Thymus (tissue), 11 donors: ENCODE measurements around the gene CHST13. TPM values are rescaled to one million over a fixed set of nuclear protein-coding genes. Genes with fewer than 3 reads are reported as not detected.

Source experiments
- DNase-seq, 9 donors: peaks; one replicate each; pipeline ENCODE4 v3.0.0-alpha.2; 2013; ENCODE audit warnings: low spot score in 9 of 9, low read depth in 6 of 9, missing footprints in 1 of 9
- H3K27ac ChIP-seq, 2 donors: one replicate each; pipeline ENCODE4 v1.5.1; 2013; ENCODE audit warnings: control low read depth in 1 of 2, low read depth in 1 of 2, low read length in 1 of 2, mild to moderate bottlenecking in 1 of 2, moderate library complexity in 1 of 2
- H3K27me3 ChIP-seq, 2 donors: one replicate each; pipeline ENCODE4 v1.5.1; 2013; ENCODE audit warnings: low read length in 1 of 2; ENCODE audit not compliant: control insufficient read depth in 2 of 2, insufficient read depth in 1 of 2
- H3K36me3 ChIP-seq, 2 donors: one replicate each; pipeline ENCODE4 v1.5.1; 2013; ENCODE audit warnings: low read length in 1 of 2, mild to moderate bottlenecking in 1 of 2, moderate library complexity in 1 of 2; ENCODE audit not compliant: control insufficient read depth in 2 of 2, insufficient read depth in 2 of 2
- H3K4me1 ChIP-seq, 2 donors: one replicate each; pipeline ENCODE4 v1.5.1; 2013; ENCODE audit warnings: low read length in 2 of 2; ENCODE audit not compliant: control insufficient read depth in 2 of 2, insufficient read depth in 2 of 2
- H3K4me3 ChIP-seq, 2 donors: one replicate each; pipeline ENCODE4 v1.5.1; 2013; ENCODE audit warnings: low read length in 2 of 2, control low read depth in 1 of 2, mild to moderate bottlenecking in 1 of 2
- H3K9me3 ChIP-seq, 2 donors: one replicate each; pipeline ENCODE4 v1.5.1; 2013; ENCODE audit warnings: low read length in 1 of 2, mild to moderate bottlenecking in 1 of 2; ENCODE audit not compliant: control insufficient read depth in 2 of 2, insufficient read depth in 1 of 2
- WGBS: extraction: QIAGEN DNeasy Blood & Tissue Kit; methylation state at CpG from one replicate; pipeline ENCODE4 v1.1.7; 2013; 5-methylcytosine and 5-hydroxymethylcytosine counted together
- polyA plus RNA-seq: library from polyadenylated mRNA; stranded (reverse); fragments of 200-250 nt; gene quantifications from one replicate; pipeline ENCODE4 v1.2.3, GENCODE V29; 2013
- total RNA-seq: library from RNA; stranded (reverse); fragments of 120-200 nt; gene quantifications from one replicate; pipeline ENCODE4 v1.2.4, GENCODE V29; 2013
- donor health status: healthy.

The CHST13 gene
- total and polyA plus RNA-seq, 2 donors: 0.38 to 0.39 TPM

DNA sequence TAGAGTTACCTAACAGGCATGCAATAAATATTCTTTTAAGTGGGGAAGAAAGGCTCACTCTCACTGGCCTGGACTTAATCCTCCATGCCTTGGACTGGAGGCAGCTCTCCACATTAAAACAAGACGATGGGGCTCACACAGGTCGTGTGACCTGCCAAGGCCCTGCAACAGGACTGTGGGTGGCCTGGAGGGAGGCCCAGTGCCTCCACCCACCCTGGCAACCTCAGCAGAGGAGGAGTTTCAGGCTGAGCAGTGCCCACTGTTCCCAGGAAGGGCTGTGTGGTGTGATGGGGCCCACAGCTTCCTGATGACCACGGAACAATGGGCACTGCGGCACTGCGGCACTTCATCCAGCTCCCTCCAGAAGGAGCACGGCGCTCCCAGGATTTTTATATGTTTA, 11.9 kb upstream of the CHST13 start:
- Histone ChIP-seq H3K27ac (no peak overlapping the region), H3K36me3 (no peaks in the 10 kb centered on the region), H3K9me3 (no peaks in the 10 kb centered on the region), H3K4me1 (peaks cover 0 to 3% of the 10 kb centered on the region in 2 donors), H3K27me3 (no peaks in the 10 kb centered on the region), H3K4me3 (no peak overlapping the region)
- 92% methylated on average over 7 of the region's 7 CpGs for WGBS
- DNase-seq: no peak

DNA sequence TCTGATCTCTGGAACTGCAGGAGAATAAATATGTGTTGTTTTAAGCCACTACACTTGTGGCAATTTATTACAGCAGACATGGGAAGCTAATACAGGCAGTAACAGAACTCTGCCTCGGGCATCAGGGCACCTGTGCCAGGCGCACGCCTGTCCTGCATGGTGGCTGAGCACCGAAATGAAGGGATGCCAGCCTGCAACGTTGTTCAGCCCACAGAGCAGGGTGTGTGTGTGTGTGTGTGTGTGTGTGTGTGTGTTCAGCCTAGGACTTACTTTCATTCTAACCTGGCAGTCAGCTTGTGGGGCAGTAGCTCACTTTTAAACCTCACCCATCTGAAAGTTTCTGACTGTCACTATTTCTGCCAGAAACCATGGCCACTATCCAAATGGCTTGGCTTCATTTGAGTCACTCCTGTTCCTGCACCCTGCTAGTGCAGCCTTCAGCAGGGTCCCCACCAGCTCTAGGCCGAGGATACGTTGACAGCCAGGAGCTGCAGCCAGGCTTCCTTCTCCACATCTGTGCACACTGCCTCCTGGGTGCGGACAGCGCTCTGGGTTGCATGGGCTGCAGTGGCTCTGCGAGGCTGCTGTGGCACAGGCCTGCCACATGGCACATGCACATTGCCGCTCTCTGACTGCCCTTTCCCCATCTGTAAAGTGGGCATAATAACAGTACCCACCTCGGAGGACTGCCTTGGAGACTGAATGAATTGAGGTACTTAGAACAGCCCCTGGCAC, 10.9 kb upstream of the CHST13 start:
- DNase-seq: no peak

DNA sequence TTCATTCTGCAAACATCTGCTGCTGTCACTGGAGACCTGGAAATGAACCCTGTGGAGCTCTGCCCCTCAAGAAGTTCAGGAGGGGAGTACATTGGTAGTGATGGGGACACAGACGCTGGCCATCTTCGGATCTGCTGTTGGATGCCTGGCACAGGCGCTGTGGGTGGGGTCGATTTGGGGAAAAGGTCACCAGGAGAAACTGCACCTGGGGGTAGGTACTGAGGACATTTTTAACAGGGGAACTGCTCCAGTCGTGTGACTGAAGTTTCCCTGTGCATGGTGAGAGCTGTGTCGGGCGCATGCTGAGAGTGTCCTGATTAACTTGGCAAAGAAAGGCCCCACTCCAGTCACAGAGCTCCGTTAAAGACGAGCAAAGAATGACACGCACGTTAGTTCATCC, 9.8 kb upstream of the CHST13 start:
- H3K4me1 ChIP-seq: peaks cover 0 to 8% of the 10 kb centered on the region in 2 donors
- no peaks in the 10 kb centered on the region for H3K9me3 ChIP-seq
- DNase-seq: no peak
- no peak overlapping the region for H3K4me3 ChIP-seq
- no peaks in the 10 kb centered on the region for H3K36me3 ChIP-seq
- 97% methylated on average over 11 of the region's 11 CpGs for WGBS
- H3K27ac ChIP-seq: no peak overlapping the region
- H3K27me3 ChIP-seq: no peaks in the 10 kb centered on the region

More for the DNA sequence above, 10.9 kb upstream of the CHST13 start:
- Histone ChIP-seq H3K4me1 (peaks cover 0 to 5% of the 10 kb centered on the region in 2 donors), H3K27me3 (no peaks in the 10 kb centered on the region), H3K27ac (no peak overlapping the region), H3K9me3 (no peaks in the 10 kb centered on the region), H3K36me3 (no peaks in the 10 kb centered on the region), H3K4me3 (no peak overlapping the region)
- WGBS: 88% methylated on average over 12 of the region's 12 CpGs

DNA sequence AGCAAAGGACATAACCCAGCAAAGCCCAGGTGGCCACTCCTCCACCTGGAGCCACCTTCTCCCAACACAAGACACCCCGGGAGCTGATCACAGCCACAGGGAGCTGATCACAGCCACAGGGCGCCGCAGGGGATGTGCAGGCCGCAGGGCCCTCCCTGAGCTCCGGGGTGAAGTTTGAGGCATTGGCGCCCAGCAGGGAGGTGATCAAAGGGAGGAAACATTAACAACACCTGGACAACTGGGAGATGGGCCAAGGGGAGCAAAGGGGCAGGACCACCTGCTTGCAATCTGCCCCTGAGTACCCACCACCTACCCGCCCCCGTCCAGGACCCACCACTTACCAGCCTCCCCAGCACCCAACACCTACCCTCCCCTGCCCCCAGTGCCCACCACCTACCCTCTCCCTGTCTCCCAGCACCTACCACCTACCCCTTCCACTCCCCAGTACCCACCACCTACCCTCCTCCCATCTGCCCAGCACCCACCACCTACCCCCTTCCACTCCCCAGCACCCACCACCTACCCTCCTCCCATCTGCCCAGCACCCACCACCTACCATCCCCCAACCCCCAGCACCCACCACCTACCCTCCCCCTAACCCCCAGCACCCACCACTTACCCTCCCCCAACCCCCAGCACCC, 8.8 kb upstream of the CHST13 start:
- H3K9me3 ChIP-seq: no peaks in the 10 kb centered on the region
- H3K4me3 ChIP-seq: no peak overlapping the region
- H3K36me3 ChIP-seq: no peaks in the 10 kb centered on the region
- H3K27ac ChIP-seq: no peak overlapping the region
- no peak for DNase-seq
- H3K4me1 ChIP-seq: peaks cover 0 to 12% of the 10 kb centered on the region in 2 donors
- H3K27me3 ChIP-seq: no peaks in the 10 kb centered on the region
- 96% methylated on average over 8 of the region's 8 CpGs for WGBS

DNA sequence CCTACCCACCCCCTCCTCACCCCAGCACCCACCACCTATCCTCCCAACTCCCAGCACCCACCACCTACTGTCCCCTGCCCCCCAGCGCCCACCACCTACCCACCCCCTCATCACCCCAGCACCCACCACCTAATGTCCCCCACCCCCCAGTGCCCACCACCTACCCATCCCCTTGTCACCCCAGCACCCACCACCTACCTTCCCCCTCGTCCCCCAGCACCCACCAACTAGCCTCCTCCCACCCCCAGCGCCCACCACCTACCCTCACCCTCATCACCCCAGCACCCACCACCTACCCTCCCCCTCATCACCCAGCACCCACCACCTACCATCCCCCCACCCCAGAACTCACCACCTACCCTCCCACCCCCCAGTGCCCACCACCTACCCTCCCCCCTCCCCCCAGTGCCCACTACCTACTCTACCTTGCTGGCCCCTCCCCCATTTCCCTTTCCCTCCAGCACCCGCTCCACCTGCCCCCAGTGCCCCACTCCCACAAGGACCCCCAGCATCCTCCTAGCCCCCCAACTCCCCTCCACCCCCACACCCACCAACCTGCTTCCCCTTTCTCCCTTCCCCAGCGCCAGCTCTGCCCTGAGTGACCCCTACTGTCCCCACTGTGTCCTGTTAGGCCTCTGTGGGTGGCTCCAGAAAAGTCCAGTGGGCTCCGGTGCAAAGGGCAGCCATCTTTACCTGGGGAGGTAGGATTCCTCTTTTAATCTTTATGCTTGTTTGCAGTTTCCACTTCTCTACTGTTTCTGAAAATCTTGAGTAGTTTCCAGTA, 7.6 kb upstream of the CHST13 start:
- H3K4me3 ChIP-seq: no peak overlapping the region
- DNase-seq: no peak
- H3K27me3 ChIP-seq: no peaks in the 10 kb centered on the region
- no peaks in the 10 kb centered on the region for H3K9me3 ChIP-seq
- 90% methylated on average over 6 of the region's 6 CpGs for WGBS
- peaks cover 0 to 10% of the 10 kb centered on the region in 2 donors for H3K4me1 ChIP-seq
- H3K36me3 ChIP-seq: no peaks in the 10 kb centered on the region
- H3K27ac ChIP-seq: no peak overlapping the region

DNA sequence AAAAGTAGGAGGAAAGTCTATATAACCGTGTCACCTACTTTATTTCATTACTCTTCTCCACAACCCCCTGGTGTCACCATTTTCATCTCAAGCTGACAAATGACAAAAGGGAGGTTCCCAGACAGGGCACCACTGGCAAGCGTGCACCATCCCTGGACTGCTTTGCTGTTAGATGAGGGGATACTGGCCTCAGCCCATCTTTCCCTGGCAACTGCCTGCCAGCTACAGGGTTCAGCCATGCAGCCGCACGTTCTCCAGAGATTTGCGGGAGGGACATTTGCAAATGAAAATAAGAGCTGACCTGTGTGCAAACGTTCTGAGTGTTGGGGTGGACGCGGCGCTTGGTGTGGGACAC, 7.0 kb upstream of the CHST13 start:
- WGBS: 94% methylated on average over 9 of the region's 9 CpGs
- H3K36me3 ChIP-seq: no peaks in the 10 kb centered on the region
- no peak overlapping the region for H3K4me3 ChIP-seq
- no peak overlapping the region for H3K27ac ChIP-seq
- peaks cover 0 to 10% of the 10 kb centered on the region in 2 donors for H3K4me1 ChIP-seq
- no peak for DNase-seq
- no peaks in the 10 kb centered on the region for H3K27me3 ChIP-seq
- H3K9me3 ChIP-seq: no peaks in the 10 kb centered on the region

DNA sequence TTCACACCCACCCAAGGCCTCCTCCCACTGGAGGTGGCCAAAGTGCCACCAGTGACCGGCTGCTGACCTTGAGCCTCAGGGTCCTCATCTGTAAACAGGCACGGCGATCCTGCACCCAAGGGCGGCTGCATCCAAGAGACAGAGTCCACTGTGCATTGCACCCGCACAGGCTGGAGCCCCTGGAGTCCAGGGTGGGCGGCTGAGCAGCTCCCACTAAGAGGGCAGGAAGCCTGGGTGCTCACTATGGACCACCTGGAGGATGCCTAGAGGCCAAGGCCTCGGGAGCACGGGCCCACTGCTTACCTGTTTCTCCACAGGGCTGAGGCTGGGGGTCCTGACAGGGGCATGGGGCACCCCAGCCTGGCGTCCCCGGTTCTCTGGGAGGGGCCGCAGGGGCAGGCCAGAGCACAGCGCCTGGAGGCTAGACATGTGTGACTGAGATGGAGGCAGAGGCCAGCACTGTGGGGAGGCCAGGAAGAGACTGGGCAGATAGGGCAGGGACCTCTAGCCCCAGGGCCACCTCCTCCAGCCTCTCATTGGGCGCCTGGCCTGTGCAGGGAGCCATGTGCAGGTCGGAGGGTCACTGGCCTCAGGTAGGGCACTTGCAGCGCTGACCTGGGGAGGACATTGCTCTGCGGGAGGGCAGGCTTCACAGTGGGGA, 6.5 kb upstream of the CHST13 start, which contains the start of gene UROC1:
Gene UROC1, minus strand, starts transcription at position 483 of the 661 bp plus-strand sequence. Its CDS starts 54 bp downstream, at position 429.
- no peak for DNase-seq
- no peak within 1 kb of the TSS for H3K4me3 ChIP-seq
- WGBS: 94% methylated on average over 16 of the region's 16 CpGs
- no peaks in the 10 kb centered on the region for H3K9me3 ChIP-seq
- peaks cover 0 to 2% of the 10 kb centered on the region in 2 donors for H3K27me3 ChIP-seq
- no peak within 1 kb of the TSS for H3K27ac ChIP-seq
- peaks cover 0 to 10% of the 10 kb centered on the region in 2 donors for H3K4me1 ChIP-seq
- H3K36me3 ChIP-seq: no peaks in the 10 kb centered on the region

DNA sequence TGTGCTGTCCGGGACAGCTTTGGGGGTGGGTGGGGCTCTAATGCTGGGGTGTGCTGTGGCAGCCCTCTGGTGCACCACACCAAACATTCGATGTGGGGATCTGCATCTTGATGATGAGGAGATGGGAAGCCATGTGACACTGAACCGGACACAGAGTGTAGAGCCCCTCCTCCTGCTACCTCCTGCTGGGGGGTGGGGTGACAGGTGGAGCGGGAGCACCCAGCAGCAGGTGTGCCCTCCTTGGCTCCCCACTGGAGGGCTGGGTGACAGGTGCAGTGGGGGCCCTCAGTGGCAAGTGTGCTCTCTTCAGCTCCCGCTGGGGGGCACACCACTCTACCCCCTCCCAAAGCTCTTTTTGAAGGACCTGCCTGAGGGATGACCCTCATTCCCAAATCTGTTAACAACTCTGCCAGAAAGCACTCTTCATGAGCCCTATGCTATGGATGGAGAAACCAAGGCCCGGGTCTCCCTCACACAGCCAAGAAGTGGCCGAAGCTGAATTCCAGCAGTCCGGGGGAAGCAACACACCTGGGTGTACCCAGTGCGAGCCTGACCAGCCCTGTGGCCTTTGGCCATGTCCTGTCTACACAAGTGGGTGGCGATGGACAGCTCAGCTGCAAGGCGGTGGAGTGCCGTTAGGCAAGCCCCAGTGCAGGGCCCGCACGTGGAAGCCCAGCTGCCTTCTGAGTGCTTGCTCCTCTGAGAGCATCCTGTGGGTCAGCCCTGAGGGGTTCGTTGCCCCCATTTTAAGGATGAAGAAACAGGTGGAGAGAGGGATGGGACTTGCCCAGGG, 5.8 kb upstream of the CHST13 start:
- Histone ChIP-seq H3K9me3 (no peaks in the 10 kb centered on the region), H3K27me3 (peaks cover 3 to 8% of the 10 kb centered on the region in 2 donors), H3K4me3 (no peak overlapping the region), H3K27ac (no peak overlapping the region), H3K4me1 (peaks cover 0 to 10% of the 10 kb centered on the region in 2 donors), H3K36me3 (no peaks in the 10 kb centered on the region)
- 86% methylated on average over 15 of the region's 15 CpGs for WGBS
- no peak for DNase-seq
